ENCODE results near the gene SLC25A27.

- TF ChIP-seq CTCF (IDR thresholded peaks at IDR 0.05) (no peak), POLR2A (IDR thresholded peaks at IDR 0.05) (no peak)
These were observed 36.9 kb downstream of the SLC25A27 start for GRCh38 chr6:46689657-46690056.

Data from adrenal gland (tissue), 5 donors.